OCI-LY1 (cell line): ENCODE data around the gene TBC1D5.

Experiments
- H2AFZ ChIP-seq: fragments of 200-600 bp; sonication (generic), shearing (Covaris generic); 2 replicates; pipeline ENCODE4 v1.6.0; 2014; ENCODE audit warnings: antibody characterized with exemption, mild to moderate bottlenecking, low read length
- H3F3A ChIP-seq: fragments of 200-600 bp; sonication (generic), shearing (Covaris generic); 2 replicates; pipeline ENCODE4 v1.6.0; 2014; ENCODE audit warnings: mild to moderate bottlenecking, antibody characterized with exemption, low read length, moderate library complexity; ENCODE audit not compliant: insufficient read depth
- H3K27ac ChIP-seq: fragments of 200-600 bp; sonication (generic); 2 replicates; pipeline ENCODE4 v1.5.1; 2014; ENCODE audit warnings: low read length, mixed run types, mild to moderate bottlenecking, low read depth; ENCODE audit not compliant: poor library complexity, severe bottlenecking
- H3K27me3 ChIP-seq: fragments of 200-600 bp; sonication (generic); 2 replicates; pipeline ENCODE4 v1.6.0; 2014; ENCODE audit warnings: antibody characterized with exemption, mild to moderate bottlenecking, low read length, moderate library complexity; ENCODE audit not compliant: insufficient read depth
- H3K36me3 ChIP-seq: fragments of 200-600 bp; sonication (generic); 2 replicates; pipeline ENCODE4 v1.6.1; 2014; ENCODE audit warnings: mild to moderate bottlenecking, antibody characterized with exemption, low read length, moderate library complexity, mixed read lengths; ENCODE audit not compliant: insufficient read depth
- H3K4me1 ChIP-seq: fragments of 200-600 bp; sonication (generic); 2 replicates; pipeline ENCODE4 v1.5.1; 2014; ENCODE audit warnings: mild to moderate bottlenecking, low read length, moderate library complexity; ENCODE audit not compliant: insufficient read depth, severe bottlenecking
- H3K4me2 ChIP-seq: fragments of 200-600 bp; sonication (generic), shearing (Covaris generic); 2 replicates; pipeline ENCODE4 v1.6.1; 2014; ENCODE audit warnings: low read length
- H3K4me3 ChIP-seq: fragments of 200-600 bp; sonication (generic); 2 replicates; pipeline ENCODE4 v1.5.1; 2014; ENCODE audit warnings: low read length, low read depth, mild to moderate bottlenecking, mixed read lengths; ENCODE audit not compliant: poor library complexity, severe bottlenecking
- H3K79me2 ChIP-seq: fragments of 200-600 bp; shearing (Covaris generic); 2 replicates; pipeline ENCODE4 v1.6.1; 2016; ENCODE audit warnings: mixed run types, low read length, mixed read lengths; ENCODE audit not compliant: insufficient read depth
- H3K9ac ChIP-seq: fragments of 200-600 bp; sonication (generic), shearing (Covaris generic); 2 replicates; pipeline ENCODE4 v1.6.1; 2014; ENCODE audit warnings: mild to moderate bottlenecking, low read length, mixed read lengths
- H3K9me2 ChIP-seq: fragments of 200-600 bp; sonication (generic), shearing (Covaris generic); 2 replicates; pipeline ENCODE4 v1.6.1; 2014; ENCODE audit warnings: low read depth, mild to moderate bottlenecking, low read length, mixed read lengths
- H3K9me3 ChIP-seq: fragments of 200-600 bp; shearing (Covaris generic); 2 replicates; pipeline ENCODE4 v1.6.1; 2014; ENCODE audit warnings: low read length, mixed read lengths
- H4K20me1 ChIP-seq: fragments of 200-600 bp; sonication (generic), shearing (Covaris generic); 2 replicates; pipeline ENCODE4 v1.6.0; 2016; ENCODE audit warnings: mild to moderate bottlenecking, low read length; ENCODE audit not compliant: insufficient read depth
- EZH2 ChIP-seq: fragments of 200-600 bp; sonication (generic), shearing (Covaris generic); IDR thresholded peaks from 2 replicates; pipeline ENCODE4 v1.8.0; 2017; ENCODE audit warnings: borderline replicate concordance, mixed run types, mild to moderate bottlenecking, antibody characterized with exemption, low read length, moderate library complexity, mixed read lengths
- TF ChIP-seq, protein P1 (sequence below): fragments of 200-600 bp; sonication (generic), shearing (Covaris generic); IDR thresholded peaks from 2 replicates; pipeline ENCODE4 v1.5.1; 2017; ENCODE audit warnings: mild to moderate bottlenecking, antibody characterized with exemption, low read length, moderate library complexity, mixed read lengths

The TBC1D5 gene

DNA sequence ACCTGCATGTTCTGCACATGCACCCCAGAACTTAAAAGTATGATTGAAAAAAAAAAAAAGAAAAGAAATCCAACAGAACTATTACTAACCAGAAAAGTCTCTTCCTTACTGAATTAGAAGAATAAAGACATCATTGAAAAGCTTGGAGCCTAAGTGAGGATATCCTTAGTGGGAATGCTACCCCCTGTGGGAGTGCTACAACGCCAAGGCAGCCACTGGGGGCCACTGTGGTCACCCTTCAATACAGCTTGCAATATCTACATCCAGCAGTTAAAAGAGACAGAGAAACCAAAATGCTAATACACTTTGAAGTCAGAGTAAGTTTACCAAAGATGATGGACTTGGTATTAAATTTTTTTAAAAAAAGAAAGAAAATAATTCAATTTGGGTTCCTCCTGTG, 565.7 kb downstream of the TBC1D5 start:
- no peaks in the 10 kb centered on the region for H3K36me3 ChIP-seq
- no peak overlapping the region for H3K4me2 ChIP-seq
- H2AFZ ChIP-seq: no peak overlapping the region
- H3K4me1 ChIP-seq: peaks cover 28% of the 10 kb centered on the region
- no peaks in the 10 kb centered on the region for H3K9me3 ChIP-seq
- no peak overlapping the region for H3K9ac ChIP-seq
- no peaks in the 10 kb centered on the region for H3F3A ChIP-seq
- H3K27me3 ChIP-seq: no peaks in the 10 kb centered on the region
- no peaks in the 10 kb centered on the region for H3K9me2 ChIP-seq
- H4K20me1 ChIP-seq: no peaks in the 10 kb centered on the region
- H3K79me2 ChIP-seq: no peaks in the 10 kb centered on the region
- H3K4me3 ChIP-seq: no peak overlapping the region
- TF ChIP-seq EZH2: no peak
- TF ChIP-seq, protein P1, sequence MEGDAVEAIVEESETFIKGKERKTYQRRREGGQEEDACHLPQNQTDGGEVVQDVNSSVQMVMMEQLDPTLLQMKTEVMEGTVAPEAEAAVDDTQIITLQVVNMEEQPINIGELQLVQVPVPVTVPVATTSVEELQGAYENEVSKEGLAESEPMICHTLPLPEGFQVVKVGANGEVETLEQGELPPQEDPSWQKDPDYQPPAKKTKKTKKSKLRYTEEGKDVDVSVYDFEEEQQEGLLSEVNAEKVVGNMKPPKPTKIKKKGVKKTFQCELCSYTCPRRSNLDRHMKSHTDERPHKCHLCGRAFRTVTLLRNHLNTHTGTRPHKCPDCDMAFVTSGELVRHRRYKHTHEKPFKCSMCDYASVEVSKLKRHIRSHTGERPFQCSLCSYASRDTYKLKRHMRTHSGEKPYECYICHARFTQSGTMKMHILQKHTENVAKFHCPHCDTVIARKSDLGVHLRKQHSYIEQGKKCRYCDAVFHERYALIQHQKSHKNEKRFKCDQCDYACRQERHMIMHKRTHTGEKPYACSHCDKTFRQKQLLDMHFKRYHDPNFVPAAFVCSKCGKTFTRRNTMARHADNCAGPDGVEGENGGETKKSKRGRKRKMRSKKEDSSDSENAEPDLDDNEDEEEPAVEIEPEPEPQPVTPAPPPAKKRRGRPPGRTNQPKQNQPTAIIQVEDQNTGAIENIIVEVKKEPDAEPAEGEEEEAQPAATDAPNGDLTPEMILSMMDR: peak; percentile 27; the same call in 1 of the 2 replicates
- no peak overlapping the region for H3K27ac ChIP-seq

DNA sequence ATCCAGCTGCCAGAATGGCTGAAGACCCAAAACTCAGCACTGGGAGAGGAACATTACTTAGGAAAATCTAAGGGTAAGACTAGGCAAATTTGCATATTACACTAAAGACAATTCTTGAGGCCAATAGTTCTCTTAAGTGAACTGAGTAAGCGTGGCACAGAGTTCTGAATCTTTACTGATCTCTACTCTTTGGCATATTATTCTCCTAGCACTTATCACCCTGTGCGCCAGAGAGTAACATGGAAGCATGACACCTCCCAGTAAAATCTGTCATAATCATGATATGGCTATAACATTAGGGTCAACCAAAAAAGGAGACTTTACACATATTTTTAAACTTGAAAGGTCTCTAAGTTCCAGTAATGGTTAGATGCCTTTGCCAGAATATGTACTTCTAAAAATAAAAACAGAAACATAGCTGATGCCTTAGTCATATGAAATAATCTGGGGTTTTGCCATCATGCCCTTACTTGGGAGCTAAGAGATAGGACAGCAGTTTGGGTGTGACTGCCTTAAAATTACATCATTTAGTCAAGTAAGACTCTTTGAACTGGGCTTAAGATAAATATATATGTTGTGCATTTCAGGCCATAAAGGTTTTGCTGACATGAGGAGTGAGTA, 567.1 kb downstream of the TBC1D5 start:
- H3K4me3 ChIP-seq: no peak overlapping the region
- no peaks in the 10 kb centered on the region for H3K27me3 ChIP-seq
- H3K9me2 ChIP-seq: no peaks in the 10 kb centered on the region
- H3K9ac ChIP-seq: no peak overlapping the region
- no peaks in the 10 kb centered on the region for H3K79me2 ChIP-seq
- H3K4me2 ChIP-seq: no peak overlapping the region
- H3F3A ChIP-seq: no peaks in the 10 kb centered on the region
- no peak overlapping the region for H2AFZ ChIP-seq
- TF ChIP-seq, protein P1: no peak
- no peak for TF ChIP-seq EZH2
- no peaks in the 10 kb centered on the region for H3K36me3 ChIP-seq
- no peaks in the 10 kb centered on the region for H3K9me3 ChIP-seq
- H4K20me1 ChIP-seq: no peaks in the 10 kb centered on the region
- H3K27ac ChIP-seq: no peak overlapping the region
- peaks cover 13% of the 10 kb centered on the region for H3K4me1 ChIP-seq

DNA sequence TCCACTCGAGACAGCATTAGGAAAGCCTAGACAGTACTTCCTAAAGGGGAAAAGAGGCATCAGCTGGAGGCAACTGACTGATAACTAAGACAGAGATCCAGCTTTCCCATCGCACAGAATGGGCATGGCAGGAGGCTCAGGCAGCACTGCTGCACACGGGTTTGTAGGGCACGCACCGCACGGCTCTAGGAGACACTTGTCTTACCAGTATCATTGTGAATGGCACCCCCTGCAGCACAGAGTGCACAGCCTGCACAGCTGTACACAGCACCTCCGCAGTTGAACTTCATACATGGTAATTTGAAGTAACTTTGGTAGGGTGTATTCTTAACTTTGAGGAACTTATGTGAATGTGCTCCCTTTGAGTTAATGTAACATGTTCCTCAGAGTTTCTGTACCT, 576.1 kb downstream of the TBC1D5 start:
- H3K36me3 ChIP-seq: peaks cover 8% of the 10 kb centered on the region; the same call in 1 of the 2 replicates
- H3K9me3 ChIP-seq: no peaks in the 10 kb centered on the region

More for the DNA sequence above, 576.1 kb downstream of the TBC1D5 start:
- TF ChIP-seq, protein P1: peak; percentile 21; the same call in 1 of the 2 replicates
- TF ChIP-seq EZH2: no peak
- Histone ChIP-seq H3K4me3 (no peak overlapping the region), H3K4me2 (no peak overlapping the region), H4K20me1 (no peaks in the 10 kb centered on the region), H3K27me3 (no peaks in the 10 kb centered on the region), H3K27ac (no peak overlapping the region), H3K9me2 (no peaks in the 10 kb centered on the region), H2AFZ (no peak overlapping the region), H3K4me1 (no peaks in the 10 kb centered on the region), H3K79me2 (no peaks in the 10 kb centered on the region), H3F3A (no peaks in the 10 kb centered on the region), H3K9ac (no peak overlapping the region)
